Esophagus muscularis mucosa (tissue), 4 donors: ENCODE data around the gene NLRP7.

Experiments
- CTCF ChIP-seq, 3 experiments: fragments of 200-600 bp in 2 of 3; fragments of 450-650 bp in 1 of 3; sonication (generic) in 2 of 3; IDR thresholded peaks; one replicate each; pipeline ENCODE4 v1.5.1; 2017 to 2019; ENCODE audit warnings: antibody characterized with exemption in 3 of 3, mild to moderate bottlenecking in 2 of 3, moderate library complexity in 1 of 3
- EP300 ChIP-seq: sonication (generic); formaldehyde crosslinking; IDR thresholded peaks from one replicate; pipeline ENCODE4 v1.6.1; 2017; ENCODE audit warnings: antibody characterized with exemption
- POLR2A ChIP-seq: fragments of 450-650 bp; IDR thresholded peaks from one replicate; pipeline ENCODE4 v1.6.1; 2017; ENCODE audit warnings: antibody characterized with exemption, moderate library complexity, mild to moderate bottlenecking, low read depth
- POLR2AphosphoS5 ChIP-seq, 2 donors: sonication (generic); formaldehyde crosslinking; IDR thresholded peaks; one replicate each; pipeline ENCODE4 v1.6.1; 2017; ENCODE audit warnings: antibody characterized with exemption in 2 of 2

- TF ChIP-seq POLR2A = no peak
- no peak for TF ChIP-seq CTCF (IDR thresholded peaks at IDR 0.05)
- no peak for TF ChIP-seq POLR2AphosphoS5 (IDR thresholded peaks at IDR 0.05)
- no peak for TF ChIP-seq EP300
Observed at GRCh38 chr19:54883228-54883627, 64.1 kb downstream of the NLRP7 start.
